Esophagus squamous epithelium (tissue), 5 donors: ENCODE data around the gene PHF2. TPM values are rescaled to one million over a fixed set of nuclear protein-coding genes. Genes with fewer than 3 reads are reported as not detected.

Experiments
- DNase-seq: peaks from one replicate; lab custom pipeline; 2025; lab: John Stamatoyannopoulos, UW
- H3K27ac ChIP-seq, 4 donors: fragments of 200-600 bp; sonication (generic); one replicate each; pipeline ENCODE4 v1.5.1; 2016 to 2019; ENCODE audit warnings: mild to moderate bottlenecking in 1 of 4
- H3K27me3 ChIP-seq, 4 donors: fragments of 200-600 bp; sonication (generic); 1 replicate in 3 of 4; 2 replicates in 1 of 4; pipeline versions ENCODE4 v1.5.1 to v1.6.0; 2017 to 2021; ENCODE audit warnings: antibody characterized with exemption in 1 of 4
- H3K36me3 ChIP-seq, 3 donors: fragments of 200-600 bp; sonication (generic); one replicate each; pipeline ENCODE4 v1.5.1; 2016 to 2019
- H3K4me1 ChIP-seq, 3 donors: fragments of 200-600 bp; sonication (generic); one replicate each; pipeline ENCODE4 v1.5.1; 2017 to 2019
- H3K4me3 ChIP-seq, 4 donors: fragments of 200-600 bp; sonication (generic); 1 replicate in 3 of 4; 2 replicates in 1 of 4; pipeline ENCODE4 v1.5.1; 2016 to 2019; ENCODE audit warnings: mild to moderate bottlenecking in 2 of 4, moderate library complexity in 1 of 4
- H3K9me3 ChIP-seq, 3 donors: fragments of 200-600 bp; sonication (generic); one replicate each; pipeline ENCODE4 v1.5.1; 2016 to 2019
- POLR2A ChIP-seq, 4 donors: fragments of 450-650 bp; IDR thresholded peaks; one replicate each; pipeline ENCODE4 v1.6.1; 2017; ENCODE audit warnings: antibody characterized with exemption in 4 of 4, mild to moderate bottlenecking in 4 of 4, moderate library complexity in 3 of 4
- WGBS, 2 donors: methylation state at CpG; one replicate each; pipeline ENCODE4 v1.1.5; 2018; 5-methylcytosine and 5-hydroxymethylcytosine counted together
- intact Hi-C: fragments of 100-400 bp; cut with DNase I; formaldehyde crosslinking; loops from one replicate; pipeline ENCODE4 v1.15.0; 2022
- total RNA-seq, 4 donors: library from RNA; depleted of rRNA; stranded (reverse); fragments of >200 nt; gene quantifications; one replicate each; pipeline ENCODE4 v1.1.0, GENCODE V29; 2016
- TF ChIP-seq, protein P1 (sequence below), 6 experiments: fragments of 450-650 bp in 4 of 6; fragments of 200-600 bp in 2 of 6; sonication (generic) in 2 of 6; IDR thresholded peaks; one replicate each; pipeline ENCODE4 v1.5.1; 2016 to 2019; ENCODE audit warnings: antibody characterized with exemption in 6 of 6, mild to moderate bottlenecking in 4 of 6, moderate library complexity in 4 of 6
- donor health status: DM: yes; HTN: yes; CAD: no.

The PHF2 gene
- total RNA-seq, 4 donors from 2014 or later = 13.3 to 22.6 (median 17.5) TPM

DNA sequence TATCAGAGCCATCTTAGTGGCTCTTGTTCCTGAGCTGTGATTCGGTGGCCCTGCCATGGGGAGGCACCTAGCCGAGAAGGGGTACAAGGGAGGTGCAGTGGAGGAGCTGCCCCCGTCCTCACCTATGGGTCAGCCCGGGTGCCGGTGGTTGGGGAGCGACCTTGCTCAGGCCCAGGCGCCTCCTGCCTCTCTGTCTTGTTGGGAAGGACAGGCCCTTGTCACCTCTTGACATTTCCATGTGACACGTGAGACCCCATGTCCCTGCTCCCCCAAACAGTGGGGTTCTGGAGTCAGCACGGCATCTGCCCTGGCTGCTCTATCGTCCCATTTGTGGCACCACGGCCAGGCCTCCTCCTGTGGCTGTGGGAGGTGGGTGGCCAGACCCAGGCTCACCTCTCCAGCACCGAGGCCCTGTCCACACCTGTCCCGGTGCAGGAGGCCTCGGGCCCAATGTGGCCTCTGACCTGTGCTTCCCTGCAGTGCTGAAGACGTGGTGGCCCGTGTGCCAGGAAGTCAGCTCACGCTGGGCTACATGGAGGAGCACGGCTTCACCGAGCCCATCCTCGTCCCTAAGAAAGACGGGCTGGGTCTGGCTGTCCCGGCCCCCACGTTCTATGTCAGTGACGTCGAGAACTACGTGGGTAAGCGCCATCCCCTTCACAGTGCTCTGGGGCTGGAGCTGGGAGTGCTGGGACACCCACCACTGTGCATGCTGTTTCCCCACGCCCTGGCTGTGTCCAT lies 68.9 kb downstream of the PHF2 start:
- H3K4me3 ChIP-seq = no peak overlapping the region
- TF ChIP-seq POLR2A (IDR thresholded peaks at IDR 0.05) = no peak
- TF ChIP-seq, protein P1, sequence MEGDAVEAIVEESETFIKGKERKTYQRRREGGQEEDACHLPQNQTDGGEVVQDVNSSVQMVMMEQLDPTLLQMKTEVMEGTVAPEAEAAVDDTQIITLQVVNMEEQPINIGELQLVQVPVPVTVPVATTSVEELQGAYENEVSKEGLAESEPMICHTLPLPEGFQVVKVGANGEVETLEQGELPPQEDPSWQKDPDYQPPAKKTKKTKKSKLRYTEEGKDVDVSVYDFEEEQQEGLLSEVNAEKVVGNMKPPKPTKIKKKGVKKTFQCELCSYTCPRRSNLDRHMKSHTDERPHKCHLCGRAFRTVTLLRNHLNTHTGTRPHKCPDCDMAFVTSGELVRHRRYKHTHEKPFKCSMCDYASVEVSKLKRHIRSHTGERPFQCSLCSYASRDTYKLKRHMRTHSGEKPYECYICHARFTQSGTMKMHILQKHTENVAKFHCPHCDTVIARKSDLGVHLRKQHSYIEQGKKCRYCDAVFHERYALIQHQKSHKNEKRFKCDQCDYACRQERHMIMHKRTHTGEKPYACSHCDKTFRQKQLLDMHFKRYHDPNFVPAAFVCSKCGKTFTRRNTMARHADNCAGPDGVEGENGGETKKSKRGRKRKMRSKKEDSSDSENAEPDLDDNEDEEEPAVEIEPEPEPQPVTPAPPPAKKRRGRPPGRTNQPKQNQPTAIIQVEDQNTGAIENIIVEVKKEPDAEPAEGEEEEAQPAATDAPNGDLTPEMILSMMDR (IDR thresholded peaks at IDR 0.05) = no peak
- H3K27me3 ChIP-seq = no peaks in the 10 kb centered on the region
- no peaks in the 10 kb centered on the region for H3K4me1 ChIP-seq
- no peak overlapping the region for H3K27ac ChIP-seq
- WGBS, 2 donors = 100% methylated on average over 3 to 4 of the region's 28 CpGs
- DNase-seq = no peak
- H3K36me3 ChIP-seq = peaks cover 7 to 91% (median 21%) of the 10 kb centered on the region in 3 donors
- intact Hi-C loops = no loop called here
- H3K9me3 ChIP-seq = no peaks in the 10 kb centered on the region

DNA sequence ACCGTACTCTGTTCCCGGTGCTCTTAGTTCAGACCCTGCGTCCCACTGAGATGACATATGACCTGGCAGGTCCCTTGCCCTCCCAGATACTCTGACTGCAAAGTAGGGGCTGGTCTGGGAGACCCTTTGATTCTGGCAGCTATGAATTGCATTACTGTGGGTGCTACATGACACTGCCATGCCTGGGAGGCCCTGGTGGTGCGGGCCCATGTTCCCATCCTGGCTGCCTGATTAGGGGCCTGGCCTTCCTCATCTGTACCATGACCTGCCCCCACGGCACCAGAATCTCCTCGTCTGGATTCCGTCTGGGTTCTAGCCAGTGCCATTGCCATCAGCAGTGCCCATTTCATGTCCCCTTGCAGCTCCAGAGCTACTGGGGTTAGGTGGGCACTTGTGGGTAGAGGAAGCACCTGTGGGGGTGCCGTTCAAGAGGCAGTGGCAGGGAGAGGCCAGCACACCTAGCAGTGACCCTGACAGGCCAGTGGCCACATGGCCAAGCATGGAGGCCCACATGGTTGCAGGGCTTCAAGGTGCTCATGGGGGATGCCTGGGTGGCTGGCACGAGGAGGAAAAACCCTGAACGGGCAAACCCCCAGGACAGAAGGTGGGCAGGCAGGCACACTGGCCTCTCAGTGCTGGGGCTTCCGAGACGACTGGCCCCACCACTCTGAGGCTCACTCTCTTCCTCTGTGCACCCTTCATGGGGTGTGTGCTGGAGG lies 69.7 kb downstream of the PHF2 start:
- Histone ChIP-seq H3K27ac (no peak overlapping the region), H3K36me3 (peaks cover 8 to 92% (median 27%) of the 10 kb centered on the region in 3 donors)

DNA sequence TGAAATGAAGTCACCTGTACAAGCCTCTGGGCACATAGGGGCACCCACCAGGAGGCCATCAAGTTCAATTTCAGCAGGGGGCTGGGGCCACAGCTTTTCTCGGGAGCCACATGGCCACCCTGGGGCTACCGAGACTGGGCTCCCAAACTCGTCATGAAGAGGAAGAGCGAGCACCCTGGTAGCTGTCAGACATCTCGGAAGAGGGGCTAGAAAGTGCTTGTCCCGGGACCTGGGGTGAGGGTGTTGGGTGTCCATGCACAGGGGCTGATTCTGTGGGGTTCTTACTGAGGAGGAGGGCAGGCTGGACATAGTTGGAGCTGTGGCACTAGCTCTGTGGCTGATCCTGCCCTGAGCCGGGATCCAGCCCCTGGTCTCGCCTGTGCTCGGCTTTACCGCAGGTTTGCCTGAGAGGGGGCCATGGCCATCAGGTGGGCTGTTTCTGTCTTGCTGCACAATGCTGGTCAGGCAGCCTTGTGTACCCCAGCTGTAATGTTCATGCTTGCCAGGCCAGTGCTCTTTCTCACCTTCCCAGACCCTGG lies 70.3 kb downstream of the PHF2 start:
- Histone ChIP-seq H3K27ac (no peak overlapping the region), H3K9me3 (no peaks in the 10 kb centered on the region), H3K27me3 (no peaks in the 10 kb centered on the region), H3K4me1 (no peaks in the 10 kb centered on the region), H3K36me3 (peaks cover 8 to 94% (median 27%) of the 10 kb centered on the region in 3 donors), H3K4me3 (no peak overlapping the region)
- 97 to 98% methylated on average over 5 to 6 of the region's 10 CpGs for WGBS, 2 donors
- TF ChIP-seq POLR2A (IDR thresholded peaks at IDR 0.05) = no peak
- TF ChIP-seq, protein P1 (IDR thresholded peaks at IDR 0.05) = no peak
- no peak for DNase-seq
- intact Hi-C loops = no loop called here

More for the DNA sequence above, 69.7 kb downstream of the PHF2 start:
- intact Hi-C loops = no loop called here
- no peak overlapping the region for H3K4me3 ChIP-seq
- H3K4me1 ChIP-seq = no peaks in the 10 kb centered on the region
- TF ChIP-seq, protein P1 (IDR thresholded peaks at IDR 0.05) = no peak
- no peak for TF ChIP-seq POLR2A (IDR thresholded peaks at IDR 0.05)
- DNase-seq = no peak
- no peaks in the 10 kb centered on the region for H3K27me3 ChIP-seq
- no peaks in the 10 kb centered on the region for H3K9me3 ChIP-seq
- WGBS, 2 donors = 88 to 100% methylated on average over 6 to 8 of the region's 12 CpGs

DNA sequence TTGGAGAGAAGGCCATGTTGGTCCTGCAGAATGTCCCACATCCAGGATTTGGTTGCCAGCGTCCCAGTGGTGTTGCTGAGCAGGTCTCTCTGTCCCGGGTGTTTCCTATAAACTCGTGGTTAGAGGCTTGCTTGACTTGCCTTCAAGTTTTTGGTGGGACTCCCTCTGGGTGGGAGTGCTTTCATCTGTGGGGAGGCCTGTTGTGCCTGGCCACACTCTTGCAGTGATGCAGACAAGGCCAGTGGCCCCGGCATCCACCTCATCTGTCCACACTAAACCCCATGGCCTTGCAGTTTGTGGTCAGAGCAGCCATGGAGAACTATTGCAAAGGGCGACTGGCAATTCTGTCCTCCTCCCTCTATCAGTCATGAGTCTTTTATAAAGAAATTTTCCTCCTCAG lies 71.8 kb downstream of the PHF2 start:
- Histone ChIP-seq H3K27ac (no peak overlapping the region), H3K4me1 (no peaks in the 10 kb centered on the region), H3K27me3 (no peaks in the 10 kb centered on the region), H3K9me3 (no peaks in the 10 kb centered on the region), H3K4me3 (no peak overlapping the region), H3K36me3 (peaks cover 8 to 99% (median 27%) of the 10 kb centered on the region in 3 donors)
- intact Hi-C loops = no loop called here
- WGBS, 2 donors = 86 to 95% methylated on average over 5 of the region's 5 CpGs
- TF ChIP-seq, protein P1 (IDR thresholded peaks at IDR 0.05) = no peak
- TF ChIP-seq POLR2A (IDR thresholded peaks at IDR 0.05) = no peak
- no peak for DNase-seq

DNA sequence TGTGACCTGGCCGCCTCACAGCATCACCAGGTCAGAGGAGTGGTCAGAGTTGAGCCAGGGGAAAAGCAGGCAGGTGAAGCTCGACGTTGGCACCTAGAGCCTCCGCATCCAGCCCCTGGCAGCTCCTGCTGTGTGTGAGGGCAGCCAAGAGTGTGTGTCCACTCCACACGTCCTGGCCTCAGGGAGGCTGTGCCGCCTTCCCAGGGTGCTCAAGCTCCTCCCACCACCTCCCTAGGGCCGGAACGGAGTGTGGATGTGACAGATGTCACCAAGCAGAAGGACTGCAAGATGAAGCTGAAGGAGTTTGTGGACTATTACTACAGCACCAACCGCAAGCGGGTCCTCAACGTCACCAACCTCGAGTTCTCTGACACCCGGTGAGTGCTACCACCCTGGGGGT lies 72.5 kb downstream of the PHF2 start:
- H3K27ac ChIP-seq = no peak overlapping the region
- H3K36me3 ChIP-seq = peaks cover 8 to 99% (median 27%) of the 10 kb centered on the region in 3 donors
- intact Hi-C loops = no loop called here
- no peaks in the 10 kb centered on the region for H3K9me3 ChIP-seq
- no peaks in the 10 kb centered on the region for H3K27me3 ChIP-seq
- no peak for TF ChIP-seq POLR2A (IDR thresholded peaks at IDR 0.05)
- TF ChIP-seq, protein P1 (IDR thresholded peaks at IDR 0.05) = no peak
- 100% methylated on average over 2 to 8 of the region's 13 CpGs for WGBS, 2 donors
- DNase-seq = no peak
- no peak overlapping the region for H3K4me3 ChIP-seq
- H3K4me1 ChIP-seq = no peaks in the 10 kb centered on the region
